WTC11 (cell line): Measurements from ENCODE around the gene MAPK8IP2.

Experiments
- CREB1 ChIP-seq: sonication (generic); formaldehyde crosslinking; IDR thresholded peaks from 2 replicates; pipeline ENCODE4 v1.8.0; 2023; ENCODE audit warnings: mild to moderate bottlenecking, missing genetic modification reagents
- TF ChIP-seq, protein P1 (sequence below): fragments of 200-600 bp; IDR thresholded peaks from 2 replicates; pipeline ENCODE4 v1.8.0; 2022; ENCODE audit warnings: antibody characterized with exemption
- TF ChIP-seq, protein P2 (sequence below): sonication (generic); formaldehyde crosslinking; IDR thresholded peaks from 2 replicates; pipeline ENCODE4 v1.8.1; 2022; ENCODE audit warnings: low read depth, missing genetic modification reagents, borderline replicate concordance
- TF ChIP-seq, protein P3 (sequence below): sonication (generic); formaldehyde crosslinking; IDR thresholded peaks from 2 replicates; pipeline ENCODE4 v1.8.0; 2022; ENCODE audit warnings: mild to moderate bottlenecking, missing genetic modification reagents

DNA sequence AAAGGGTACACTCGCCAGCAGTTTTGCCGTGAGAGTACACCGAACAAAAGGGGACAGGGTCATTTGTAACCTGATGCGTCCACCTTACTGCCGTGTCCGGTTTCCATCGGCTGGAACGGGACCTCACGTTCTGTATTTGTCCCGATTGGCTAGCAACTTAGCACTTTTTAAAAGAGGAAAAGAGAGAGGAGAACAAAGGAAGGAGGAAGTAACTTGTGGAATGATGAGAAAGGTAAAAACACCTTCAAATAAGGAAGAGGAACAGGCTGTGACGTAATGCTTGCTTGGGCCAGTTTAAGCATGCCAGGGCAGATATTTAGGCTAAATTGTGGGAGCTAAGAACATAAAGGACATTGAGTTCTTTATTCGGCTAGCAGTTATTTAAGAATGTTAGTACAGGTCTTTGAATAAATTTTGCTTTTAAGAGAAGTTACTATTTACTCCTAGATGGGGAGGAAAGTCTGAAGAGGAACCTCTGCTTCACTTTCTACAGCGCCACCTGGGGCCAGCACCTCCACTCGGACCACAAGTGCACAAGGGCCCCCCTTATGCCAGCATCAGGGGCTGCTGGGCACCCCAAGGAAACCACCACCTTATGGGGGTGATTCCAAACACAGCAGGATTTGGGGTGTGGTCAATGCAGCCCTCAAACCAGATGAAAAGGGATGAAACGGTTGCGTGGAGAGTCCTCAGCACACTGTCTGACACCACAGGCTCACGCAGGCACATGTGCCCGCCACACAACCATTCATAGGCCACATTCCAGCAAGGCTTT lies 21.5 kb downstream of the MAPK8IP2 start:
- no peak for TF ChIP-seq CREB1
- TF ChIP-seq, protein P1, sequence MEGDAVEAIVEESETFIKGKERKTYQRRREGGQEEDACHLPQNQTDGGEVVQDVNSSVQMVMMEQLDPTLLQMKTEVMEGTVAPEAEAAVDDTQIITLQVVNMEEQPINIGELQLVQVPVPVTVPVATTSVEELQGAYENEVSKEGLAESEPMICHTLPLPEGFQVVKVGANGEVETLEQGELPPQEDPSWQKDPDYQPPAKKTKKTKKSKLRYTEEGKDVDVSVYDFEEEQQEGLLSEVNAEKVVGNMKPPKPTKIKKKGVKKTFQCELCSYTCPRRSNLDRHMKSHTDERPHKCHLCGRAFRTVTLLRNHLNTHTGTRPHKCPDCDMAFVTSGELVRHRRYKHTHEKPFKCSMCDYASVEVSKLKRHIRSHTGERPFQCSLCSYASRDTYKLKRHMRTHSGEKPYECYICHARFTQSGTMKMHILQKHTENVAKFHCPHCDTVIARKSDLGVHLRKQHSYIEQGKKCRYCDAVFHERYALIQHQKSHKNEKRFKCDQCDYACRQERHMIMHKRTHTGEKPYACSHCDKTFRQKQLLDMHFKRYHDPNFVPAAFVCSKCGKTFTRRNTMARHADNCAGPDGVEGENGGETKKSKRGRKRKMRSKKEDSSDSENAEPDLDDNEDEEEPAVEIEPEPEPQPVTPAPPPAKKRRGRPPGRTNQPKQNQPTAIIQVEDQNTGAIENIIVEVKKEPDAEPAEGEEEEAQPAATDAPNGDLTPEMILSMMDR = no peak
- TF ChIP-seq, protein P2, sequence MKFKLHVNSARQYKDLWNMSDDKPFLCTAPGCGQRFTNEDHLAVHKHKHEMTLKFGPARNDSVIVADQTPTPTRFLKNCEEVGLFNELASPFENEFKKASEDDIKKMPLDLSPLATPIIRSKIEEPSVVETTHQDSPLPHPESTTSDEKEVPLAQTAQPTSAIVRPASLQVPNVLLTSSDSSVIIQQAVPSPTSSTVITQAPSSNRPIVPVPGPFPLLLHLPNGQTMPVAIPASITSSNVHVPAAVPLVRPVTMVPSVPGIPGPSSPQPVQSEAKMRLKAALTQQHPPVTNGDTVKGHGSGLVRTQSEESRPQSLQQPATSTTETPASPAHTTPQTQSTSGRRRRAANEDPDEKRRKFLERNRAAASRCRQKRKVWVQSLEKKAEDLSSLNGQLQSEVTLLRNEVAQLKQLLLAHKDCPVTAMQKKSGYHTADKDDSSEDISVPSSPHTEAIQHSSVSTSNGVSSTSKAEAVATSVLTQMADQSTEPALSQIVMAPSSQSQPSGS (CRISPR knock-in tag) = no peak
- TF ChIP-seq, protein P3, sequence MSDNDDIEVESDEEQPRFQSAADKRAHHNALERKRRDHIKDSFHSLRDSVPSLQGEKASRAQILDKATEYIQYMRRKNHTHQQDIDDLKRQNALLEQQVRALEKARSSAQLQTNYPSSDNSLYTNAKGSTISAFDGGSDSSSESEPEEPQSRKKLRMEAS (CRISPR knock-in tag) = no peak
